ENCODE measurements around the gene PON2. TPM values are rescaled to one million over a fixed set of nuclear protein-coding genes. Genes with fewer than 3 reads are reported as not detected.

Gene PON2
- total RNA-seq, 1 experiment from 2014 or later, result 141 TPM

GRCh38 chr7:95411036-95411435 is 23.8 kb downstream of the PON2 start:
- POLR2A ChIA-PET, result no interaction called here
- H3K4me1 Mint-ChIP-seq (ENCODE audit: low read depth, unreplicated experiment), result peaks cover 11% of the 10 kb centered on the region
- no peak for DNase-seq
- Histone ChIP-seq H3K27me3 (replicated peaks; ENCODE audit: control insufficient read depth, insufficient read depth, low read length) (no peaks in the 10 kb centered on the region), H3K9me3 (no peaks in the 10 kb centered on the region), H3K36me3 (ENCODE audit: control insufficient read depth, insufficient read depth, low read length) (no peaks in the 10 kb centered on the region; the same call in 1 of the 2 replicates), H3K4me3 (ENCODE audit: low read depth, low read length) (no peak overlapping the region), H3K4me1 (no peaks in the 10 kb centered on the region)
- no peak overlapping the region for H3K27ac Mint-ChIP-seq (ENCODE audit: unreplicated experiment)
- BruUV-seq (replicated peaks), result no TSS peak
- H3K36me3 Mint-ChIP-seq (ENCODE audit: insufficient read depth, unreplicated experiment), result peaks cover 41% of the 10 kb centered on the region
- no peak for TF ChIP-seq CTCF (IDR thresholded peaks at IDR 0.05; ENCODE audit: insufficient read depth in 1 of 2, low read depth in 1 of 2, low read length in 1 of 2, severe bottlenecking in 1 of 2, unreplicated experiment in 1 of 2)
- H3K27me3 Mint-ChIP-seq (ENCODE audit: insufficient read depth, unreplicated experiment), result no peaks in the 10 kb centered on the region
- intact Hi-C loops (cut with micrococcal nuclease; ENCODE audit: unreplicated experiment), result no loop called here
- H3K9me3 Mint-ChIP-seq (ENCODE audit: unreplicated experiment), result no peaks in the 10 kb centered on the region
- no peak overlapping the region for H3K4me3 Mint-ChIP-seq (ENCODE audit: unreplicated experiment)
- CTCF ChIA-PET, result interaction anchor here (1.2 to 2.1 kb wide), 2 partner anchors 14 to 66 kb away, joined by 4 to 6 read pairs; no protein-coding TSS in a partner anchor

DNA sequence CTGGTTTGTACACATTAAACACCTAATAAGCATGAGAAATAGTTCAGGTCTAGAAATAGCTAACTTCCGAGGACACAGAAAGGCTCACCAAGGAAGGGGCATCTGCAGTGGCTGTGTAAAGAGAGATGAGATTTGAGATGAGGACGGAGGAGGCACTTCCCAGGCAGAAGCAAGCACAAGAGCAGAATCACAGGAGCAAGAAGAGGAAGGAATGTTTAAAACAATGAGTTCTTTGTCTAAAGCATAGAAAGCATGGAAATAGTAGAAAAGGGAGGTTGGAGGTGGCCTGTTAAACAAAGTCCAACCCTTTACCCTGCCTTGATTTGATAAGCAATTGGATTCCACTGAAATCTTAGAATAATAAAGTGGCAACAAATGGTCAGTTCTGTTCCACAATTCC is 27.1 kb downstream of the PON2 start:
- Histone ChIP-seq H3K9me3 (no peaks in the 10 kb centered on the region), H3K36me3 (ENCODE audit: control insufficient read depth, insufficient read depth, low read length) (no peaks in the 10 kb centered on the region; the same call in 1 of the 2 replicates), H3K27me3 (replicated peaks; ENCODE audit: control insufficient read depth, insufficient read depth, low read length) (no peaks in the 10 kb centered on the region), H3K4me1 (no peaks in the 10 kb centered on the region), H3K4me3 (ENCODE audit: low read depth, low read length) (no peak overlapping the region)
- Mint-ChIP-seq H3K9me3 (ENCODE audit: unreplicated experiment) (no peaks in the 10 kb centered on the region), H3K36me3 (ENCODE audit: insufficient read depth, unreplicated experiment) (peaks cover 43% of the 10 kb centered on the region), H3K27me3 (ENCODE audit: insufficient read depth, unreplicated experiment) (no peaks in the 10 kb centered on the region), H3K4me1 (ENCODE audit: low read depth, unreplicated experiment) (peaks cover 11% of the 10 kb centered on the region), H3K4me3 (ENCODE audit: unreplicated experiment) (no peak overlapping the region), H3K27ac (ENCODE audit: unreplicated experiment) (peak overlapping the region; percentile 14)
- CTCF ChIA-PET, result interaction anchor here (1.1 kb wide), 1 partner anchor 11 kb away, joined by 3 read pairs; no protein-coding TSS in a partner anchor
- no peak for TF ChIP-seq CTCF (IDR thresholded peaks at IDR 0.05; ENCODE audit: insufficient read depth in 1 of 2, low read depth in 1 of 2, low read length in 1 of 2, severe bottlenecking in 1 of 2, unreplicated experiment in 1 of 2)
- intact Hi-C loops (cut with micrococcal nuclease; ENCODE audit: unreplicated experiment), result no loop called here
- POLR2A ChIA-PET, result no interaction called here
- BruUV-seq (replicated peaks), result no TSS peak
- DNase-seq, result no peak

- Mint-ChIP-seq H3K36me3 (ENCODE audit: insufficient read depth, unreplicated experiment) (peaks cover 45% of the 10 kb centered on the region), H3K27me3 (ENCODE audit: insufficient read depth, unreplicated experiment) (no peaks in the 10 kb centered on the region), H3K27ac (ENCODE audit: unreplicated experiment) (no peak overlapping the region), H3K4me1 (ENCODE audit: low read depth, unreplicated experiment) (peaks cover 11% of the 10 kb centered on the region), H3K4me3 (ENCODE audit: unreplicated experiment) (no peak overlapping the region), H3K9me3 (ENCODE audit: unreplicated experiment) (no peaks in the 10 kb centered on the region)
- CTCF ChIA-PET, result interaction anchor here (1.8 kb wide), 1 partner anchor 9 kb away, joined by 7 read pairs; the partner anchor contains the start of gene PON3
- intact Hi-C loops (cut with micrococcal nuclease; ENCODE audit: unreplicated experiment), result no loop called here
- H3K4me3 ChIP-seq (ENCODE audit: low read depth, low read length), result no peak overlapping the region
- no peak for TF ChIP-seq CTCF (IDR thresholded peaks at IDR 0.05; ENCODE audit: insufficient read depth in 1 of 2, low read depth in 1 of 2, low read length in 1 of 2, severe bottlenecking in 1 of 2, unreplicated experiment in 1 of 2)
- POLR2A ChIA-PET, result no interaction called here
- no peaks in the 10 kb centered on the region for H3K9me3 ChIP-seq
- no peak for DNase-seq
- H3K4me1 ChIP-seq, result no peaks in the 10 kb centered on the region
- no peaks in the 10 kb centered on the region; the same call in 1 of the 2 replicates for H3K36me3 ChIP-seq (ENCODE audit: control insufficient read depth, insufficient read depth, low read length)
- no TSS peak for BruUV-seq (replicated peaks)
- no peaks in the 10 kb centered on the region for H3K27me3 ChIP-seq (replicated peaks; ENCODE audit: control insufficient read depth, insufficient read depth, low read length)
Measured at GRCh38 chr7:95405800-95406199, 29.0 kb downstream of the PON2 start.
